ENCODE data around the gene CDK6. TPM values are rescaled to one million over a fixed set of nuclear protein-coding genes. Genes with fewer than 3 reads are reported as not detected.

The CDK6 gene
- total RNA-seq, 1 donor: 45.6 TPM

DNA sequence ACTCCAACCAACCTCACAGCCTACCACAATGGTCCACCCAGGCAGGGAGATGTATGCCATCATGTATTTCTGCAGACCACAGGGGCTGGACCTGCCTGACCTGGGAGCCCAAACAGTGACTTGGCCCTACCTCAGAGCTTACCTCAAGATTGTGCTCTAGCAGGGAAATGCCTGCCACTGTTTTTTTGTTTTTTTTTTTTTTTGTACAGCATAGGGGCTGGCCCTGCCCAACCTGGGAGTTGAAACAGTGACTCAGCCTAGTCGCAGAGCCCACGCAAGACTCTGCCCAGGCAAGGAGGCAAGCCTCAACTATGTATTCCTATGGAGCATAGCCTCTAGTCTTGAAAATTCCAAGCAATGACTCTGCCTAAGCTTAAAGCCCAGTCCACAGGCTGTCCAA lies 39.3 kb upstream of the CDK6 start:
- peak; percentile 47 for DNase-seq (ENCODE audit: insufficient read length, low spot score, missing footprints)
- no peak overlapping the region for H3K4me2 ChIP-seq (ENCODE audit: insufficient read depth, low read length)
- H3K27ac ChIP-seq (ENCODE audit: low read depth, low read length): no peak overlapping the region
- H3K79me2 ChIP-seq (ENCODE audit: insufficient read depth, low read length): no peaks in the 10 kb centered on the region
- no peaks in the 10 kb centered on the region for H3K36me3 ChIP-seq (ENCODE audit: insufficient read depth, low read length)
- H3K4me3 ChIP-seq (ENCODE audit: insufficient read depth, low read length): no peak overlapping the region
- no peaks in the 10 kb centered on the region for H3K27me3 ChIP-seq (ENCODE audit: insufficient read depth, low read length)
- H4K20me1 ChIP-seq (ENCODE audit: insufficient read depth, low read length): no peaks in the 10 kb centered on the region
- H2AFZ ChIP-seq (ENCODE audit: low read length): no peak overlapping the region
- H3K9me3 ChIP-seq (ENCODE audit: low read depth, low read length): no peaks in the 10 kb centered on the region
- TF ChIP-seq, protein P1, sequence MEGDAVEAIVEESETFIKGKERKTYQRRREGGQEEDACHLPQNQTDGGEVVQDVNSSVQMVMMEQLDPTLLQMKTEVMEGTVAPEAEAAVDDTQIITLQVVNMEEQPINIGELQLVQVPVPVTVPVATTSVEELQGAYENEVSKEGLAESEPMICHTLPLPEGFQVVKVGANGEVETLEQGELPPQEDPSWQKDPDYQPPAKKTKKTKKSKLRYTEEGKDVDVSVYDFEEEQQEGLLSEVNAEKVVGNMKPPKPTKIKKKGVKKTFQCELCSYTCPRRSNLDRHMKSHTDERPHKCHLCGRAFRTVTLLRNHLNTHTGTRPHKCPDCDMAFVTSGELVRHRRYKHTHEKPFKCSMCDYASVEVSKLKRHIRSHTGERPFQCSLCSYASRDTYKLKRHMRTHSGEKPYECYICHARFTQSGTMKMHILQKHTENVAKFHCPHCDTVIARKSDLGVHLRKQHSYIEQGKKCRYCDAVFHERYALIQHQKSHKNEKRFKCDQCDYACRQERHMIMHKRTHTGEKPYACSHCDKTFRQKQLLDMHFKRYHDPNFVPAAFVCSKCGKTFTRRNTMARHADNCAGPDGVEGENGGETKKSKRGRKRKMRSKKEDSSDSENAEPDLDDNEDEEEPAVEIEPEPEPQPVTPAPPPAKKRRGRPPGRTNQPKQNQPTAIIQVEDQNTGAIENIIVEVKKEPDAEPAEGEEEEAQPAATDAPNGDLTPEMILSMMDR (IDR thresholded peaks at IDR 0.05; ENCODE audit: extremely low read depth, low read depth, low read length): no peak
- peaks cover 18% of the 10 kb centered on the region for H3K4me1 ChIP-seq (ENCODE audit: insufficient read depth, low read length)

DNA sequence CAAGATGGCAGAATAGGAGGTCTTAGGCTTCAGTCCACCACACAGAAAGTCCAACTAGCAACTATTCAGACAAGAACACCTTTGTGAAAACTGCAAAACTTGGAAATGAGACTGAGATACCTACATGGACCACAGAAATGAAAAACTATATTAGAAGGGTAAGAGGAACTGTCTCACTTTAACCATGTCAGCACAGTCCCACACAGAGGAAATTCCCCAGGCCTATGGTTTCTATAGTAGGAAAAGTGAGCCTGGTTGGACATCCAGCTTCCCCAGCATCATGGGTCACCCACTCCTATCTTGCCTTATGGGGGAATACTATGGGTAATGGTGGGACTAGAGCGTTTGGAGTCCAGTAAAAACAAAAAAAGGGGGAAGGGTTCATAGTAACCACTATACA lies 38.8 kb upstream of the CDK6 start:
- no peak overlapping the region for H3K4me3 ChIP-seq (ENCODE audit: insufficient read depth, low read length)
- H3K4me2 ChIP-seq (ENCODE audit: insufficient read depth, low read length): no peak overlapping the region
- peaks cover 18% of the 10 kb centered on the region for H3K4me1 ChIP-seq (ENCODE audit: insufficient read depth, low read length)
- no peaks in the 10 kb centered on the region for H3K9me3 ChIP-seq (ENCODE audit: low read depth, low read length)
- no peaks in the 10 kb centered on the region for H4K20me1 ChIP-seq (ENCODE audit: insufficient read depth, low read length)
- H3K79me2 ChIP-seq (ENCODE audit: insufficient read depth, low read length): no peaks in the 10 kb centered on the region
- H3K36me3 ChIP-seq (ENCODE audit: insufficient read depth, low read length): no peaks in the 10 kb centered on the region
- DNase-seq (ENCODE audit: insufficient read length, low spot score, missing footprints): no peak
- H3K27ac ChIP-seq (ENCODE audit: low read depth, low read length): no peak overlapping the region
- TF ChIP-seq, protein P1 (IDR thresholded peaks at IDR 0.05; ENCODE audit: extremely low read depth, low read depth, low read length): no peak
- H2AFZ ChIP-seq (ENCODE audit: low read length): no peak overlapping the region
- H3K27me3 ChIP-seq (ENCODE audit: insufficient read depth, low read length): no peaks in the 10 kb centered on the region

DNA sequence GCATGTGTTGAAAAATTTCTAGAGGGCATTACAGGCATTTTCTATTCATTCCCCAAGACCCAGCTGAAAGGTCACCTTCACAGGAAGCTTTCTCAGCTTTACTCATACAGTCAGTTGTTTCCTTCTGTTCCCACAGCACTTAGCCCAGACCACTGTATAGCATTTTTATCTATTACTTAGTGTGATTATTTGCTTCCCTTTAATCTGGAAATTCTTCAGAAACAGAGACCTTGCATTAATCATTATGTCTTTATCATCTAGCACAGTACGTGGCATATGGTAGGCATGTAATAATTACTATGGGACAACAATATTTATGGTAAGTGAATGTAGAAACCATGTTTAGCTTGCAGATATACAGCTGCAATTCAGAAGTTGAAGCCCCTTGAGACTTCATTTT lies 38.2 kb upstream of the CDK6 start:
- Histone ChIP-seq H3K27ac (ENCODE audit: low read depth, low read length) (no peak overlapping the region), H3K4me2 (ENCODE audit: insufficient read depth, low read length) (no peak overlapping the region), H3K4me1 (ENCODE audit: insufficient read depth, low read length) (peaks cover 18% of the 10 kb centered on the region), H4K20me1 (ENCODE audit: insufficient read depth, low read length) (no peaks in the 10 kb centered on the region), H2AFZ (ENCODE audit: low read length) (no peak overlapping the region), H3K9me3 (ENCODE audit: low read depth, low read length) (no peaks in the 10 kb centered on the region), H3K36me3 (ENCODE audit: insufficient read depth, low read length) (no peaks in the 10 kb centered on the region), H3K79me2 (ENCODE audit: insufficient read depth, low read length) (no peaks in the 10 kb centered on the region), H3K4me3 (ENCODE audit: insufficient read depth, low read length) (no peak overlapping the region), H3K27me3 (ENCODE audit: insufficient read depth, low read length) (no peaks in the 10 kb centered on the region)
- no peak for DNase-seq (ENCODE audit: insufficient read length, low spot score, missing footprints)
- TF ChIP-seq, protein P1 (IDR thresholded peaks at IDR 0.05; ENCODE audit: extremely low read depth, low read depth, low read length): no peak

DNA sequence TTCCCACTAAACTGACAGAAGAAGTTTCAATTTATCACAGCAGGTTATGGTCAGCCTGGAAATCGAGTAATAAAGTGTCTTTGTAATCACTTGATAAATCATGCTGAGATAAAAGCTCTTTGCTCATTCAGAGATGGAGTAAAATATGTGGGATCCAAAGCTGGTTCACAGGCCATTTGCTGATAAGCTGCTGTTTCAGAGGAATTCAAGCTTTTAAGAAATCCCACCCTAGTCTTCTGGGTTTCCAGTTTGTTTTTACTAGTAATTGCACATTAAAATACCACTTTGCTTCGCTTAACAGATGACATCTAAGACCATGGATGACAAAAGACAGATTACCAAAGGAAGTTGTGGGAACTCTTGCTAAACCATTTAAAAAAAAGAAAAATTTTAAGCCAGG lies 37.4 kb upstream of the CDK6 start:
- TF ChIP-seq, protein P1 (IDR thresholded peaks at IDR 0.05; ENCODE audit: extremely low read depth, low read depth, low read length): no peak
- H3K36me3 ChIP-seq (ENCODE audit: insufficient read depth, low read length): no peaks in the 10 kb centered on the region
- H3K4me2 ChIP-seq (ENCODE audit: insufficient read depth, low read length): no peak overlapping the region
- no peak overlapping the region for H2AFZ ChIP-seq (ENCODE audit: low read length)
- no peak overlapping the region for H3K4me3 ChIP-seq (ENCODE audit: insufficient read depth, low read length)
- no peaks in the 10 kb centered on the region for H4K20me1 ChIP-seq (ENCODE audit: insufficient read depth, low read length)
- no peaks in the 10 kb centered on the region for H3K27me3 ChIP-seq (ENCODE audit: insufficient read depth, low read length)
- no peak for DNase-seq (ENCODE audit: insufficient read length, low spot score, missing footprints)
- H3K4me1 ChIP-seq (ENCODE audit: insufficient read depth, low read length): peaks cover 18% of the 10 kb centered on the region
- no peaks in the 10 kb centered on the region for H3K9me3 ChIP-seq (ENCODE audit: low read depth, low read length)
- H3K79me2 ChIP-seq (ENCODE audit: insufficient read depth, low read length): no peaks in the 10 kb centered on the region
- no peak overlapping the region for H3K27ac ChIP-seq (ENCODE audit: low read depth, low read length)
